Liver (tissue), 9 donors: ENCODE data around the gene EMX2. TPM values are rescaled to one million over a fixed set of nuclear protein-coding genes. Genes with fewer than 3 reads are reported as not detected.

Source experiments
- DNase-seq: peaks from one replicate; pipeline ENCODE4 v3.0.0-alpha.2; 2017; ENCODE audit warnings: low spot score
- H3K27ac ChIP-seq, 2 donors: one replicate each; pipeline ENCODE4 v1.7.0; 2013; ENCODE audit warnings: inconsistent platforms in 2 of 2, low read length in 2 of 2, control low read depth in 1 of 2, low read depth in 1 of 2, mild to moderate bottlenecking in 1 of 2
- H3K27me3 ChIP-seq, 4 donors: one replicate each; pipeline versions ENCODE4 v1.6.1 to v1.7.0; 2013; ENCODE audit warnings: low read length in 3 of 4, inconsistent platforms in 1 of 4, mild to moderate bottlenecking in 1 of 4, moderate library complexity in 1 of 4; ENCODE audit not compliant: control insufficient read depth in 4 of 4, insufficient read depth in 4 of 4
- H3K36me3 ChIP-seq, 4 donors: one replicate each; pipeline versions ENCODE4 v1.6.1 to v1.7.0; 2013; ENCODE audit warnings: low read length in 3 of 4, mild to moderate bottlenecking in 3 of 4, low read depth in 1 of 4, moderate library complexity in 1 of 4; ENCODE audit not compliant: control insufficient read depth in 4 of 4, insufficient read depth in 3 of 4
- H3K4me1 ChIP-seq, 4 donors: one replicate each; pipeline versions ENCODE4 v1.6.1 to v1.7.0; 2013; ENCODE audit warnings: low read length in 3 of 4, mild to moderate bottlenecking in 3 of 4, moderate library complexity in 1 of 4; ENCODE audit not compliant: control insufficient read depth in 4 of 4, insufficient read depth in 4 of 4
- H3K4me3 ChIP-seq, 3 donors: one replicate each; pipeline versions ENCODE4 v1.6.1 to v1.7.0; 2013; ENCODE audit warnings: low read length in 3 of 3, control low read depth in 1 of 3, low read depth in 1 of 3, mild to moderate bottlenecking in 1 of 3
- H3K9ac ChIP-seq, 2 donors: one replicate each; pipeline ENCODE4 v1.7.0; 2013; ENCODE audit warnings: low read length in 2 of 2, mild to moderate bottlenecking in 2 of 2, moderate library complexity in 2 of 2, control low read depth in 1 of 2, low read depth in 1 of 2
- H3K9me3 ChIP-seq, 4 donors: one replicate each; pipeline versions ENCODE4 v1.6.1 to v1.7.0; 2013; ENCODE audit warnings: low read length in 3 of 4; ENCODE audit not compliant: control insufficient read depth in 4 of 4
- EGR1 ChIP-seq, 2 donors: IDR thresholded peaks; 2 replicates each; pipeline ENCODE4 v1.6.1; 2016 to 2018; ENCODE audit warnings: antibody characterized with exemption in 2 of 2, low read depth in 2 of 2
- FOXA1 ChIP-seq: IDR thresholded peaks from 2 replicates; pipeline ENCODE4 v1.6.1; 2016; ENCODE audit warnings: antibody characterized with exemption
- FOXA2 ChIP-seq: IDR thresholded peaks from 2 replicates; pipeline ENCODE4 v1.6.1; 2016; ENCODE audit warnings: antibody characterized with exemption
- GABPA ChIP-seq, 2 donors: IDR thresholded peaks in 1 of 2; conservative IDR thresholded peaks in 1 of 2; 2 replicates each; pipeline ENCODE4 v1.6.1; 2016; ENCODE audit warnings: antibody characterized with exemption in 2 of 2, mild to moderate bottlenecking in 1 of 2, moderate library complexity in 1 of 2
- HNF4A ChIP-seq, 2 donors: conservative IDR thresholded peaks; 2 replicates each; pipeline ENCODE4 v1.6.1; 2016; ENCODE audit warnings: antibody characterized with exemption in 2 of 2, mild to moderate bottlenecking in 2 of 2
- HNF4G ChIP-seq: IDR thresholded peaks from 2 replicates; pipeline ENCODE4 v1.6.1; 2016; ENCODE audit warnings: antibody characterized with exemption
- JUND ChIP-seq, 2 donors: IDR thresholded peaks; 2 replicates each; pipeline ENCODE4 v1.6.1; 2016; ENCODE audit warnings: antibody characterized with exemption in 2 of 2
- NR2F2 ChIP-seq: IDR thresholded peaks from 2 replicates; pipeline ENCODE4 v1.6.1; 2016; ENCODE audit warnings: antibody characterized with exemption
- RAD21 ChIP-seq, 2 donors: IDR thresholded peaks; 2 replicates each; pipeline ENCODE4 v1.6.1; 2016; ENCODE audit warnings: antibody characterized with exemption in 2 of 2, mild to moderate bottlenecking in 2 of 2
- RXRA ChIP-seq, 2 donors: IDR thresholded peaks; 2 replicates each; pipeline ENCODE4 v1.6.1; 2017 to 2018; ENCODE audit warnings: antibody characterized with exemption in 2 of 2, mild to moderate bottlenecking in 1 of 2
- SP1 ChIP-seq: IDR thresholded peaks from 2 replicates; pipeline ENCODE4 v1.6.1; 2018; ENCODE audit warnings: antibody characterized with exemption, mild to moderate bottlenecking
- TAF1 ChIP-seq: conservative IDR thresholded peaks from 2 replicates; pipeline ENCODE4 v1.6.1; 2016; ENCODE audit warnings: antibody characterized with exemption, mild to moderate bottlenecking
- YY1 ChIP-seq: IDR thresholded peaks from 2 replicates; pipeline ENCODE4 v1.6.1; 2016; ENCODE audit warnings: antibody characterized with exemption, mild to moderate bottlenecking
- WGBS: extraction: QIAGEN DNeasy Blood & Tissue Kit; methylation state at CpG from one replicate; pipeline ENCODE4 v1.1.7; 2013; 5-methylcytosine and 5-hydroxymethylcytosine counted together
- polyA plus RNA-seq, 2 donors: library from polyadenylated mRNA; stranded (reverse) in 1 of 2; unstranded in 1 of 2; fragments of 200-250 nt in 1 of 2; fragments of >200 nt in 1 of 2; fragmentation: Nextera tagmentation in 1 of 2; extraction: Ambion mirVana in 1 of 2; gene quantifications; one replicate each; pipeline versions ENCODE4 v1.2.1 to v1.2.3, GENCODE V29; 2013 to 2015
- total RNA-seq, 2 donors: library from RNA; depleted of rRNA; stranded (reverse); fragments of >200 nt; gene quantifications; one replicate each; pipeline ENCODE4 v1.2.3, GENCODE V29; 2014
- TF ChIP-seq, protein P1 (sequence below): IDR thresholded peaks from 2 replicates; pipeline ENCODE4 v1.6.1; 2016; ENCODE audit warnings: antibody characterized with exemption
- TF ChIP-seq, protein P2 (sequence below): IDR thresholded peaks from 2 replicates; pipeline ENCODE4 v1.6.1; 2016; ENCODE audit warnings: antibody characterized with exemption
- TF ChIP-seq, protein P3 (sequence below): fragments of 150-350 bp; IDR thresholded peaks from 2 replicates; pipeline ENCODE4 v1.5.1; 2017; ENCODE audit warnings: improper control_type of control experiment, low read depth, low read length; ENCODE audit not compliant: missing input control
- TF ChIP-seq, protein P4 (sequence below): IDR thresholded peaks from 2 replicates; pipeline ENCODE4 v1.6.1; 2016; ENCODE audit warnings: antibody characterized with exemption, mild to moderate bottlenecking
- TF ChIP-seq, protein P5 (sequence below): IDR thresholded peaks from 2 replicates; pipeline ENCODE4 v1.6.1; 2016; ENCODE audit warnings: antibody characterized with exemption
- donor health status: healthy.
- donor health status: healthy.
- donor health status: healthy.
- donor health status: healthy.
- donor health status: healthy.

The EMX2 gene
- total and polyA plus RNA-seq, 4 donors, result not detected

- Histone ChIP-seq H3K9ac (no peak overlapping the region), H3K9me3 (no peaks in the 10 kb centered on the region), H3K27ac (no peak overlapping the region), H3K4me1 (peaks cover 20 to 41% (median 24%) of the 10 kb centered on the region in 4 donors), H3K27me3 (peaks cover 9 to 36% (median 19%) of the 10 kb centered on the region in 4 donors), H3K4me3 (no peak overlapping the region), H3K36me3 (no peaks in the 10 kb centered on the region)
- WGBS, result 8% methylated on average over 29 of the region's 29 CpGs
- DNase-seq, result no peak
- TF ChIP-seq, protein P1, sequence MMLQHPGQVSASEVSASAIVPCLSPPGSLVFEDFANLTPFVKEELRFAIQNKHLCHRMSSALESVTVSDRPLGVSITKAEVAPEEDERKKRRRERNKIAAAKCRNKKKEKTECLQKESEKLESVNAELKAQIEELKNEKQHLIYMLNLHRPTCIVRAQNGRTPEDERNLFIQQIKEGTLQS, result no peak
- no peak for TF ChIP-seq RAD21 (IDR thresholded peaks at IDR 0.05)
- no peak for TF ChIP-seq HNF4A (conservative IDR thresholded peaks at IDR 0.05)
- TF ChIP-seq, protein P2, sequence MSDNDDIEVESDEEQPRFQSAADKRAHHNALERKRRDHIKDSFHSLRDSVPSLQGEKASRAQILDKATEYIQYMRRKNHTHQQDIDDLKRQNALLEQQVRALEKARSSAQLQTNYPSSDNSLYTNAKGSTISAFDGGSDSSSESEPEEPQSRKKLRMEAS, result no peak
- TF ChIP-seq, protein P3, sequence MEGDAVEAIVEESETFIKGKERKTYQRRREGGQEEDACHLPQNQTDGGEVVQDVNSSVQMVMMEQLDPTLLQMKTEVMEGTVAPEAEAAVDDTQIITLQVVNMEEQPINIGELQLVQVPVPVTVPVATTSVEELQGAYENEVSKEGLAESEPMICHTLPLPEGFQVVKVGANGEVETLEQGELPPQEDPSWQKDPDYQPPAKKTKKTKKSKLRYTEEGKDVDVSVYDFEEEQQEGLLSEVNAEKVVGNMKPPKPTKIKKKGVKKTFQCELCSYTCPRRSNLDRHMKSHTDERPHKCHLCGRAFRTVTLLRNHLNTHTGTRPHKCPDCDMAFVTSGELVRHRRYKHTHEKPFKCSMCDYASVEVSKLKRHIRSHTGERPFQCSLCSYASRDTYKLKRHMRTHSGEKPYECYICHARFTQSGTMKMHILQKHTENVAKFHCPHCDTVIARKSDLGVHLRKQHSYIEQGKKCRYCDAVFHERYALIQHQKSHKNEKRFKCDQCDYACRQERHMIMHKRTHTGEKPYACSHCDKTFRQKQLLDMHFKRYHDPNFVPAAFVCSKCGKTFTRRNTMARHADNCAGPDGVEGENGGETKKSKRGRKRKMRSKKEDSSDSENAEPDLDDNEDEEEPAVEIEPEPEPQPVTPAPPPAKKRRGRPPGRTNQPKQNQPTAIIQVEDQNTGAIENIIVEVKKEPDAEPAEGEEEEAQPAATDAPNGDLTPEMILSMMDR, result no peak
- TF ChIP-seq EGR1 (IDR thresholded peaks at IDR 0.05; ENCODE audit: low read depth in 2 of 2), result no peak
- TF ChIP-seq FOXA2, result no peak
- TF ChIP-seq, protein P4, sequence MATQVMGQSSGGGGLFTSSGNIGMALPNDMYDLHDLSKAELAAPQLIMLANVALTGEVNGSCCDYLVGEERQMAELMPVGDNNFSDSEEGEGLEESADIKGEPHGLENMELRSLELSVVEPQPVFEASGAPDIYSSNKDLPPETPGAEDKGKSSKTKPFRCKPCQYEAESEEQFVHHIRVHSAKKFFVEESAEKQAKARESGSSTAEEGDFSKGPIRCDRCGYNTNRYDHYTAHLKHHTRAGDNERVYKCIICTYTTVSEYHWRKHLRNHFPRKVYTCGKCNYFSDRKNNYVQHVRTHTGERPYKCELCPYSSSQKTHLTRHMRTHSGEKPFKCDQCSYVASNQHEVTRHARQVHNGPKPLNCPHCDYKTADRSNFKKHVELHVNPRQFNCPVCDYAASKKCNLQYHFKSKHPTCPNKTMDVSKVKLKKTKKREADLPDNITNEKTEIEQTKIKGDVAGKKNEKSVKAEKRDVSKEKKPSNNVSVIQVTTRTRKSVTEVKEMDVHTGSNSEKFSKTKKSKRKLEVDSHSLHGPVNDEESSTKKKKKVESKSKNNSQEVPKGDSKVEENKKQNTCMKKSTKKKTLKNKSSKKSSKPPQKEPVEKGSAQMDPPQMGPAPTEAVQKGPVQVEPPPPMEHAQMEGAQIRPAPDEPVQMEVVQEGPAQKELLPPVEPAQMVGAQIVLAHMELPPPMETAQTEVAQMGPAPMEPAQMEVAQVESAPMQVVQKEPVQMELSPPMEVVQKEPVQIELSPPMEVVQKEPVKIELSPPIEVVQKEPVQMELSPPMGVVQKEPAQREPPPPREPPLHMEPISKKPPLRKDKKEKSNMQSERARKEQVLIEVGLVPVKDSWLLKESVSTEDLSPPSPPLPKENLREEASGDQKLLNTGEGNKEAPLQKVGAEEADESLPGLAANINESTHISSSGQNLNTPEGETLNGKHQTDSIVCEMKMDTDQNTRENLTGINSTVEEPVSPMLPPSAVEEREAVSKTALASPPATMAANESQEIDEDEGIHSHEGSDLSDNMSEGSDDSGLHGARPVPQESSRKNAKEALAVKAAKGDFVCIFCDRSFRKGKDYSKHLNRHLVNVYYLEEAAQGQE, result no peak
- no peak for TF ChIP-seq NR2F2
- TF ChIP-seq YY1, result no peak
- TF ChIP-seq HNF4G, result no peak
- TF ChIP-seq, protein P5, sequence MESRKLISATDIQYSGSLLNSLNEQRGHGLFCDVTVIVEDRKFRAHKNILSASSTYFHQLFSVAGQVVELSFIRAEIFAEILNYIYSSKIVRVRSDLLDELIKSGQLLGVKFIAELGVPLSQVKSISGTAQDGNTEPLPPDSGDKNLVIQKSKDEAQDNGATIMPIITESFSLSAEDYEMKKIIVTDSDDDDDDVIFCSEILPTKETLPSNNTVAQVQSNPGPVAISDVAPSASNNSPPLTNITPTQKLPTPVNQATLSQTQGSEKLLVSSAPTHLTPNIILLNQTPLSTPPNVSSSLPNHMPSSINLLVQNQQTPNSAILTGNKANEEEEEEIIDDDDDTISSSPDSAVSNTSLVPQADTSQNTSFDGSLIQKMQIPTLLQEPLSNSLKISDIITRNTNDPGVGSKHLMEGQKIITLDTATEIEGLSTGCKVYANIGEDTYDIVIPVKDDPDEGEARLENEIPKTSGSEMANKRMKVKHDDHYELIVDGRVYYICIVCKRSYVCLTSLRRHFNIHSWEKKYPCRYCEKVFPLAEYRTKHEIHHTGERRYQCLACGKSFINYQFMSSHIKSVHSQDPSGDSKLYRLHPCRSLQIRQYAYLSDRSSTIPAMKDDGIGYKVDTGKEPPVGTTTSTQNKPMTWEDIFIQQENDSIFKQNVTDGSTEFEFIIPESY, result no peak
- no peak for TF ChIP-seq GABPA (IDR thresholded peaks at IDR 0.05 in 1 of 2, conservative IDR thresholded peaks at IDR 0.05 in 1 of 2)
- no peak for TF ChIP-seq TAF1
- no peak for TF ChIP-seq RXRA (IDR thresholded peaks at IDR 0.05)
- TF ChIP-seq FOXA1, result no peak
- no peak for TF ChIP-seq SP1
- TF ChIP-seq JUND (IDR thresholded peaks at IDR 0.05), result no peak
Observed at GRCh38 chr10:117546581-117547015, 4.1 kb downstream of the EMX2 start.
